Lower leg skin (tissue), 3 donors: ENCODE measurements around the gene AEBP1.

Experiments used
- POLR2A ChIP-seq, 2 donors: fragments of 450-650 bp; IDR thresholded peaks; one replicate each; pipeline ENCODE4 v1.6.1; 2016 to 2017; ENCODE audit warnings: antibody characterized with exemption in 2 of 2, mild to moderate bottlenecking in 1 of 2, moderate library complexity in 1 of 2
- TF ChIP-seq, protein P1 (sequence below), 3 donors: fragments of 450-650 bp; IDR thresholded peaks; one replicate each; pipeline ENCODE4 v1.5.1; 2016; ENCODE audit warnings: antibody characterized with exemption in 3 of 3, mild to moderate bottlenecking in 3 of 3, moderate library complexity in 2 of 3

DNA sequence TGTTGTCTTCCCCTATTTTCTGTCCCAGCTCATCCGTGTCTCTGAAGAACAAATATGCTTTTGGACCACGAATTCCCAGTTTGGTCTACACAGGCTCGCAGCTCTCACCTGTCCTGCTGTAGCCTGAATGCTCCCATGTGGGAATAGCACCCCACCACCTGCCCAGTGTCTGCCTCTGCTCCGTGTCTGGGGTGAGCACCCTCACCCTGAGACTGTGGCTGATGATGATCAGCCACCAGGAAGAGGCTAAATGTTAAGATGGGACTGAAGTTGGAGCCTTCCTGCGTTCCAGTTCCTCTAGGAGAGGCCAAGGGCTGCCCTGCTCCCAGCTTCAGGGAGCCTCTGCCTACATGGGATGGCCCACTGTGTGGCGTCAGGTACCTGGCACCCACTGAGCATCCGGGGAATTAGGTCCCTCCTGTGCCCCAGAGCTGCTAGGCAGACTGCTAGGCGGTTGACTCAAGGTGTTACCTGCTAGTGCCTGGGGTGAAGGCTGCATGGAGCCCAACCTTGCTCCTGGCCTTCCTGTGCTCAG, 42.4 kb upstream of the AEBP1 start:
- no peak for TF ChIP-seq POLR2A (IDR thresholded peaks at IDR 0.05)
- TF ChIP-seq, protein P1, sequence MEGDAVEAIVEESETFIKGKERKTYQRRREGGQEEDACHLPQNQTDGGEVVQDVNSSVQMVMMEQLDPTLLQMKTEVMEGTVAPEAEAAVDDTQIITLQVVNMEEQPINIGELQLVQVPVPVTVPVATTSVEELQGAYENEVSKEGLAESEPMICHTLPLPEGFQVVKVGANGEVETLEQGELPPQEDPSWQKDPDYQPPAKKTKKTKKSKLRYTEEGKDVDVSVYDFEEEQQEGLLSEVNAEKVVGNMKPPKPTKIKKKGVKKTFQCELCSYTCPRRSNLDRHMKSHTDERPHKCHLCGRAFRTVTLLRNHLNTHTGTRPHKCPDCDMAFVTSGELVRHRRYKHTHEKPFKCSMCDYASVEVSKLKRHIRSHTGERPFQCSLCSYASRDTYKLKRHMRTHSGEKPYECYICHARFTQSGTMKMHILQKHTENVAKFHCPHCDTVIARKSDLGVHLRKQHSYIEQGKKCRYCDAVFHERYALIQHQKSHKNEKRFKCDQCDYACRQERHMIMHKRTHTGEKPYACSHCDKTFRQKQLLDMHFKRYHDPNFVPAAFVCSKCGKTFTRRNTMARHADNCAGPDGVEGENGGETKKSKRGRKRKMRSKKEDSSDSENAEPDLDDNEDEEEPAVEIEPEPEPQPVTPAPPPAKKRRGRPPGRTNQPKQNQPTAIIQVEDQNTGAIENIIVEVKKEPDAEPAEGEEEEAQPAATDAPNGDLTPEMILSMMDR (IDR thresholded peaks at IDR 0.05): no peak
